Lower lobe of right lung (tissue), 2 donors: Measurements from ENCODE around the gene TMEM61. TPM values are rescaled to one million over a fixed set of nuclear protein-coding genes. Genes with fewer than 3 reads are reported as not detected.

Experiments used
- ATAC-seq, 2 donors: fragments of 200-7000 bp; cut with Tn5 transposase; one replicate each; pipeline ENCODE4 v1.9.1; 2020 to 2022; ENCODE audit warnings: mild to moderate bottlenecking in 2 of 2, moderate library complexity in 2 of 2
- DNase-seq: peaks from one replicate; pipeline ENCODE4 v3.0.0-alpha.2; 2020
- H3K27ac ChIP-seq: fragments of 200-600 bp; one replicate; pipeline ENCODE4 v1.8.0; 2022
- H3K27me3 ChIP-seq: fragments of 200-600 bp; one replicate; pipeline ENCODE4 v1.8.0; 2022; ENCODE audit warnings: low read depth
- H3K36me3 ChIP-seq: fragments of 200-600 bp; one replicate; pipeline ENCODE4 v1.8.0; 2022; ENCODE audit warnings: mild to moderate bottlenecking
- H3K4me1 ChIP-seq: fragments of 200-600 bp; one replicate; pipeline ENCODE4 v1.8.0; 2022
- H3K4me3 ChIP-seq: fragments of 200-600 bp; one replicate; pipeline ENCODE4 v1.8.0; 2022; ENCODE audit warnings: mild to moderate bottlenecking
- H3K9me3 ChIP-seq: fragments of 200-600 bp; one replicate; pipeline ENCODE4 v1.8.0; 2022
- CTCF ChIP-seq: fragments of 200-600 bp; IDR thresholded peaks from one replicate; pipeline ENCODE4 v1.8.0; 2022; ENCODE audit warnings: antibody characterized with exemption, mild to moderate bottlenecking
- intact Hi-C: fragments of 100-400 bp; cut with DNase I; formaldehyde crosslinking; loops from one replicate; pipeline ENCODE4 v1.11.0; 2022
- total RNA-seq: library from RNA; stranded (reverse); fragmentation: NEBNext Ultra II Directional; extraction: Animal tissue kit (Norgen Biotek cat#: 25700); gene quantifications from one replicate; pipeline ENCODE4 v1.2.1, GENCODE V29; 2021
- donor health status: DM: no; HTN: yes; CAD: no; lungs with severe emphysema.

The TMEM61 gene
- total RNA-seq, 1 donor from 2014 or later = 2.7 TPM

DNA sequence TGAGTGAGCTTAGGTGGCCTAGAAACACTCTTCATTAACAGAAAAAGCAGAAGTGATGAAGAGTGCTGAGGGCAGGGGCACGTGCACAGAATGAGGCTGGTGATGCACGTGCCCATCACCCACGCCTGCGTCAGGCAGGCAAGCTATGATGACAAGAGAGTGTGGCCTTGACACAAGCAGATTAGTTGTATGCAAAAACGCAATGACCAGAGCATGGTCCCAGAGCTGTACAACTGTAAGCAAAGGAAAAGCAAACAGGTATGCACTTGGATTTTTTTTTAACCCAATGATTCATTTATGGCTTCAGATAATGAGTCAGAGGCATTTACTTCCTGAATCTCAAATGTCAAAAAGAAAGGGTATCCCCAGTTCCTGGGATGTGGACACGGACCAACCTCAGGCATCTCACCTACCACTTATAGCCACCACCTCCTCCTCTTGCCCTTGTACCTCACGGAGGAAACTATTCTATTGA, 9.1 kb upstream of the TMEM61 start:
- intact Hi-C loops = no loop called here
- peaks cover 3% of the 10 kb centered on the region for H3K27me3 ChIP-seq
- no peak for DNase-seq
- TF ChIP-seq CTCF = no peak
- H3K4me1 ChIP-seq = no peaks in the 10 kb centered on the region
- ATAC-seq = no peak
- H3K9me3 ChIP-seq = no peaks in the 10 kb centered on the region
- no peak overlapping the region for H3K27ac ChIP-seq
- no peak overlapping the region for H3K4me3 ChIP-seq
- no peaks in the 10 kb centered on the region for H3K36me3 ChIP-seq

- H3K27ac ChIP-seq = no peak overlapping the region
- ATAC-seq (no peak), DNase-seq (no peak)
- no peaks in the 10 kb centered on the region for H3K9me3 ChIP-seq
- no peak for TF ChIP-seq CTCF
- intact Hi-C loops = no loop called here
- H3K4me3 ChIP-seq = no peak overlapping the region
- H3K27me3 ChIP-seq = peaks cover under 1% of the 10 kb centered on the region
- H3K36me3 ChIP-seq = no peaks in the 10 kb centered on the region
- no peaks in the 10 kb centered on the region for H3K4me1 ChIP-seq
Measured at GRCh38 chr1:54972436-54972835, 8.0 kb upstream of the TMEM61 start.

DNA sequence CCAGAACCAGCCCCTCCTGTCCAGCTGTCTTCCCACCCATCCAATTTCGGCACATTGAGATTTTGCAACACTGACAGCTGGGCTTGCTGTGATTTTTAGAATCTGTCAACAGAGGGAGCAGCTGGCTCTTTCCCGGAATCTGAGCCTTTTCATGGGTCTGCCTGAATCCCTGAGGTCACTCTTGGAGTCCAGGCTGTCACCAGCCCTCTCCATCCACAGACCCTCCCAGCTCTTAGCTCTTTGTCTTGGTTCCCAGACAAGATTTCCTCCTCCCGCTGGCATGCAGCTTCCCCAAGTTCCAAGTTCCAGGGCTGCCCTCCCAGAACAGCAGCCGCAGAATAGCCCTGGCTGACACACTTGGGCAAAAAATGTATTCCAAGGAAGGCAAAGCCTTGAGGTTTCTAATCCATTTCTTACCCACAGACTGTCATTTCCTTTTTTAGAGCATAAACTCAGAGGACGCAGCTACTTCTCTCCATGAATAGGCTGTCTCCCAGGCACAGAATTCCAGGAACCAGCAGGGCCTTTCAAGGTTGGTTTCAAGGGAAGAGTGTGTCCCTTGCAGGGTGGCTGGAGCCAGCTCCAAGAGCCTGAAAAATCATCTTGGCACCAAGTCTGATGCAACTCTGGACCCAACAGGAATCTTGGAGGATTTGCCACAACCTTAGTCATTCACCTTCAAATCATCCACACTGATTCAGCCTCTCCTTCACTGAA, 7.1 kb upstream of the TMEM61 start:
- Histone ChIP-seq H3K9me3 (no peaks in the 10 kb centered on the region), H3K27ac (no peak overlapping the region), H3K27me3 (no peaks in the 10 kb centered on the region), H3K36me3 (no peaks in the 10 kb centered on the region), H3K4me1 (no peaks in the 10 kb centered on the region), H3K4me3 (no peak overlapping the region)
- intact Hi-C loops = no loop called here
- peak; percentile 27 for TF ChIP-seq CTCF
- DNase-seq (no peak), ATAC-seq (peak; percentile 73 to 78)

DNA sequence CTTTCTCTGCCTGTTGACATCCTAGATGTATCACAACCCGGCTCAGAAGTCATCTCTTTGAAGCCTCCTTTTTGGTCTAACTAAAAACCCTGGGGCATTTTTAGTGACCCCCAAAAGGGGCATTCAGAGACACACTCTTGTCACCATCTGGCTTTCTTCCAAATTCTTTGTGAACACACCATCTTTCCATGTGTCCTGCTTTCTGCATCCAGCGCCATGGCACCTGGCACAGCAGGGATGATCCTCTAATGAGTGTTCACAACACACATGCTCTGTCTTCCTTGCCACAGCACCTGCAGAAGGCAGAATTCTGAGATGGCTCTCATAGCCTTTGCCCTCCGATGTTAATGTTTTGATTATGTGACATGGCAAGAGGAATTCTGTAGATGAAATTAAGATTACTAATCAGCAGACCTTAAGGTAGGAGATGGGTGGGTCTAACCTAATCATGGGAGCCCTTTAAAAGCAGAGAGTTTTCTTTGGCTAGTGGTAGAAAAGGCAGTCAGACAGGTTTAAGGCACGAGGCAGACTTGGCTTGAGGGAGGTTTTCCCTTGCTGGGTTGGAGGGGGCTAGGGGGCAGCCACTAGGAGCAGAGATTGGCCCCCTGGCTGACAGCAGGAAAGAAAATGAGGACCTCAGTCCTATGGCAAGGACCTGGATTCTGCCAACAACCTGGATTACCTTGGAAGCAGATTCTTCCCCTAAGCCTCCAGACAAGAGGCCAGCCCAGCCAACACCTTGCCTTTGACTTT, 4.9 kb upstream of the TMEM61 start:
- no peak overlapping the region for H3K27ac ChIP-seq
- intact Hi-C loops = no loop called here
- H3K4me1 ChIP-seq = peaks cover 5% of the 10 kb centered on the region
- no peaks in the 10 kb centered on the region for H3K36me3 ChIP-seq
- no peak overlapping the region for H3K4me3 ChIP-seq
- ATAC-seq (no peak), DNase-seq (no peak)
- no peak for TF ChIP-seq CTCF
- no peaks in the 10 kb centered on the region for H3K9me3 ChIP-seq
- peaks cover 16% of the 10 kb centered on the region for H3K27me3 ChIP-seq

- Histone ChIP-seq H3K4me1 (peaks cover 5% of the 10 kb centered on the region), H3K4me3 (no peak overlapping the region), H3K27me3 (peaks cover 27% of the 10 kb centered on the region), H3K9me3 (no peaks in the 10 kb centered on the region), H3K27ac (no peak overlapping the region), H3K36me3 (no peaks in the 10 kb centered on the region)
- intact Hi-C loops = no loop called here
- DNase-seq (no peak), ATAC-seq (no peak)
- no peak for TF ChIP-seq CTCF
Measured at GRCh38 chr1:54976747-54977146, 3.7 kb upstream of the TMEM61 start.
